ENCODE measurements around the gene SYT1. TPM values are rescaled to one million over a fixed set of nuclear protein-coding genes. Genes with fewer than 3 reads are reported as not detected.

The SYT1 gene
- total and polyA plus RNA-seq, 2 experiments from 2014 or later = 48.7 to 51.7 TPM

- TF ChIP-seq REST (IDR thresholded peaks at IDR 0.05; ENCODE audit: unreplicated experiment) = no peak
- no peak for TF ChIP-seq ZNF331 (CRISPR knock-in tag; IDR thresholded peaks at IDR 0.05; ENCODE audit: low read depth)
- TF ChIP-seq ZNF114 (CRISPR knock-in tag; IDR thresholded peaks at IDR 0.05) = no peak
- no peak for TF ChIP-seq ETS1 (IDR thresholded peaks at IDR 0.05)
- no peak for TF ChIP-seq STAT1 (IDR thresholded peaks at IDR 0.05; ENCODE audit: unreplicated experiment)
- no peak for TF ChIP-seq CREB1 (CRISPR knock-in tag; IDR thresholded peaks at IDR 0.05; ENCODE audit: low read depth)
Measured at GRCh38 chr12:79409562-79409961, 545.0 kb downstream of the SYT1 start (continued).

- Histone ChIP-seq H3K27me3 (ENCODE audit: insufficient read depth) (no peaks in the 10 kb centered on the region), H4K20me1 (replicated peaks; ENCODE audit: insufficient read depth) (no peaks in the 10 kb centered on the region), H3K9me2 (ENCODE audit: insufficient read depth) (no peaks in the 10 kb centered on the region), H3K4me2 (no peak overlapping the region), H3K27ac (ENCODE audit: low read depth) (no peak overlapping the region), H3K4me1 (ENCODE audit: insufficient read depth) (peaks cover 27% of the 10 kb centered on the region), H3K36me3 (ENCODE audit: insufficient read depth) (no peaks in the 10 kb centered on the region), H3K4me3 (no peak overlapping the region), H3K79me2 (replicated peaks; ENCODE audit: insufficient read depth) (no peaks in the 10 kb centered on the region), H2AFZ (no peak overlapping the region), H3F3A (replicated peaks; ENCODE audit: low read depth) (no peaks in the 10 kb centered on the region)
- Mint-ChIP-seq H3K27me3 (ENCODE audit: insufficient read depth, low read depth, poor library complexity) (no peaks in the 10 kb centered on the region), H3K27ac (0 out of 2 replicates have a peak overlapping the region, but pooled peaks have one; percentile 26), H3K36me3 (ENCODE audit: low read depth) (no peaks in the 10 kb centered on the region), H3K4me1 (peaks cover 41% of the 10 kb centered on the region), H3K9me3 (no peaks in the 10 kb centered on the region), H3K4me3 (no peak overlapping the region)
- ATAC-seq (no peak), DNase-seq (ENCODE audit: low spot score) (no peak)
- TF ChIP-seq, protein P1, sequence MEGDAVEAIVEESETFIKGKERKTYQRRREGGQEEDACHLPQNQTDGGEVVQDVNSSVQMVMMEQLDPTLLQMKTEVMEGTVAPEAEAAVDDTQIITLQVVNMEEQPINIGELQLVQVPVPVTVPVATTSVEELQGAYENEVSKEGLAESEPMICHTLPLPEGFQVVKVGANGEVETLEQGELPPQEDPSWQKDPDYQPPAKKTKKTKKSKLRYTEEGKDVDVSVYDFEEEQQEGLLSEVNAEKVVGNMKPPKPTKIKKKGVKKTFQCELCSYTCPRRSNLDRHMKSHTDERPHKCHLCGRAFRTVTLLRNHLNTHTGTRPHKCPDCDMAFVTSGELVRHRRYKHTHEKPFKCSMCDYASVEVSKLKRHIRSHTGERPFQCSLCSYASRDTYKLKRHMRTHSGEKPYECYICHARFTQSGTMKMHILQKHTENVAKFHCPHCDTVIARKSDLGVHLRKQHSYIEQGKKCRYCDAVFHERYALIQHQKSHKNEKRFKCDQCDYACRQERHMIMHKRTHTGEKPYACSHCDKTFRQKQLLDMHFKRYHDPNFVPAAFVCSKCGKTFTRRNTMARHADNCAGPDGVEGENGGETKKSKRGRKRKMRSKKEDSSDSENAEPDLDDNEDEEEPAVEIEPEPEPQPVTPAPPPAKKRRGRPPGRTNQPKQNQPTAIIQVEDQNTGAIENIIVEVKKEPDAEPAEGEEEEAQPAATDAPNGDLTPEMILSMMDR (conservative IDR thresholded peaks at IDR 0.05; ENCODE audit: low read depth in 2 of 2) = no peak
- no peak for TF ChIP-seq ZNF114 (CRISPR knock-in tag; IDR thresholded peaks at IDR 0.05)
- TF ChIP-seq STAT1 (IDR thresholded peaks at IDR 0.05; ENCODE audit: unreplicated experiment) = no peak
- TF ChIP-seq ETS1 (IDR thresholded peaks at IDR 0.05) = no peak
- no peak for TF ChIP-seq POLR2AphosphoS5 (IDR thresholded peaks at IDR 0.05; ENCODE audit: low read depth)
- no peak for TF ChIP-seq ZNF462 (CRISPR knock-in tag; IDR thresholded peaks at IDR 0.05)
- no peak for TF ChIP-seq JUNB (IDR thresholded peaks at IDR 0.05; ENCODE audit: unreplicated experiment)
- no peak for TF ChIP-seq ZNF331 (CRISPR knock-in tag; IDR thresholded peaks at IDR 0.05; ENCODE audit: low read depth)
- TF ChIP-seq EZH2phosphoT487 (IDR thresholded peaks at IDR 0.05; ENCODE audit: unreplicated experiment) = no peak
Measured at GRCh38 chr12:79411791-79412190, 547.2 kb downstream of the SYT1 start.
